RWPE1 (cell line): ENCODE measurements around the gene OMG.

ENCODE experiments used
- CTCF ChIA-PET: fragments of 350-600 bp; sonication (Branson Sonifier 250); formaldehyde crosslinking; extraction: SDS; loops from one replicate; lab custom pipeline; 2021; lab: Yijun Ruan, JAX
- POLR2A ChIA-PET: fragments of 400-600 bp; formaldehyde crosslinking; extraction: SDS; loops from one replicate; lab custom pipeline; 2020; ENCODE audit warnings: antibody characterized with exemption; ENCODE audit not compliant: low non-redundant PET; lab: Yijun Ruan, JAX
- DNase-seq: peaks from one replicate; pipeline ENCODE4 v3.0.0; 2012; ENCODE audit warnings: low spot score
- H3K27ac ChIP-seq: fragments of 450-650 bp; 2 replicates; pipeline ENCODE4 v1.5.1; 2017
- CTCF ChIP-seq: fragments of 450-650 bp; conservative IDR thresholded peaks from 2 replicates; pipeline ENCODE4 v1.5.1; 2017; ENCODE audit warnings: low read depth, mild to moderate bottlenecking

The OMG gene

GRCh38 chr17:31256936-31257335 lies 40.1 kb downstream of the OMG start:
- H3K27ac ChIP-seq: no peak overlapping the region
- TF ChIP-seq CTCF: no peak
- no peak for DNase-seq
- ChIA-PET CTCF (interaction anchor here (0.6 kb wide), 1 partner anchor 18 kb away, joined by 3 read pairs; no protein-coding TSS in a partner anchor), POLR2A (interaction anchor here (0.5 kb wide), 1 partner anchor 114 kb away, joined by 6 read pairs; no protein-coding TSS in a partner anchor)

- POLR2A ChIA-PET: no interaction called here
- H3K27ac ChIP-seq: no peak overlapping the region
- no peak for TF ChIP-seq CTCF
- CTCF ChIA-PET: interaction anchor here (0.6 kb wide), 1 partner anchor 15 kb away, joined by 4 read pairs; no protein-coding TSS in a partner anchor
- no peak for DNase-seq
Observed at GRCh38 chr17:31254654-31255053, 42.4 kb downstream of the OMG start.

GRCh38 chr17:31252741-31253140 lies 44.3 kb downstream of the OMG start:
- TF ChIP-seq CTCF: no peak
- POLR2A ChIA-PET: interaction anchor here (0.6 kb wide), 1 partner anchor 349 kb away, joined by 3 read pairs; no protein-coding TSS in a partner anchor
- no peak for DNase-seq
- no peak overlapping the region for H3K27ac ChIP-seq
- CTCF ChIA-PET: no interaction called here

- no peak for DNase-seq
- H3K27ac ChIP-seq: no peak overlapping the region
- ChIA-PET CTCF (interaction anchor here (0.6 kb wide), 1 partner anchor 43 kb away, joined by 3 read pairs; no protein-coding TSS in a partner anchor), POLR2A (no interaction called here)
- TF ChIP-seq CTCF: no peak
Observed at GRCh38 chr17:31251970-31252328, 45.1 kb downstream of the OMG start.

- no peak for TF ChIP-seq CTCF
- ChIA-PET POLR2A (no interaction called here), CTCF (interaction anchor here (0.7 kb wide), 1 partner anchor 10 kb away, joined by 4 read pairs; no protein-coding TSS in a partner anchor)
- DNase-seq: no peak
- H3K27ac ChIP-seq: no peak overlapping the region
Observed at GRCh38 chr17:31251105-31251969, 45.7 kb downstream of the OMG start.

GRCh38 chr17:31250229-31250628 lies 46.8 kb downstream of the OMG start:
- no peak for TF ChIP-seq CTCF
- CTCF ChIA-PET: interaction anchor here (0.9 kb wide), 1 partner anchor 52 kb away, joined by 3 read pairs; no protein-coding TSS in a partner anchor
- H3K27ac ChIP-seq: no peak overlapping the region
- no peak for DNase-seq
- POLR2A ChIA-PET: no interaction called here
